NK-92 (cell line): Measurements from ENCODE around the gene PPP1R9B.

ENCODE experiments used
- DNase-seq: peaks from one replicate; lab custom pipeline; 2025; ENCODE audit not compliant: unreplicated experiment; lab: John Stamatoyannopoulos, UW

Gene PPP1R9B, protein sequence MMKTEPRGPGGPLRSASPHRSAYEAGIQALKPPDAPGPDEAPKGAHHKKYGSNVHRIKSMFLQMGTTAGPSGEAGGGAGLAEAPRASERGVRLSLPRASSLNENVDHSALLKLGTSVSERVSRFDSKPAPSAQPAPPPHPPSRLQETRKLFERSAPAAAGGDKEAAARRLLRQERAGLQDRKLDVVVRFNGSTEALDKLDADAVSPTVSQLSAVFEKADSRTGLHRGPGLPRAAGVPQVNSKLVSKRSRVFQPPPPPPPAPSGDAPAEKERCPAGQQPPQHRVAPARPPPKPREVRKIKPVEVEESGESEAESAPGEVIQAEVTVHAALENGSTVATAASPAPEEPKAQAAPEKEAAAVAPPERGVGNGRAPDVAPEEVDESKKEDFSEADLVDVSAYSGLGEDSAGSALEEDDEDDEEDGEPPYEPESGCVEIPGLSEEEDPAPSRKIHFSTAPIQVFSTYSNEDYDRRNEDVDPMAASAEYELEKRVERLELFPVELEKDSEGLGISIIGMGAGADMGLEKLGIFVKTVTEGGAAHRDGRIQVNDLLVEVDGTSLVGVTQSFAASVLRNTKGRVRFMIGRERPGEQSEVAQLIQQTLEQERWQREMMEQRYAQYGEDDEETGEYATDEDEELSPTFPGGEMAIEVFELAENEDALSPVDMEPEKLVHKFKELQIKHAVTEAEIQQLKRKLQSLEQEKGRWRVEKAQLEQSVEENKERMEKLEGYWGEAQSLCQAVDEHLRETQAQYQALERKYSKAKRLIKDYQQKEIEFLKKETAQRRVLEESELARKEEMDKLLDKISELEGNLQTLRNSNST

DNA sequence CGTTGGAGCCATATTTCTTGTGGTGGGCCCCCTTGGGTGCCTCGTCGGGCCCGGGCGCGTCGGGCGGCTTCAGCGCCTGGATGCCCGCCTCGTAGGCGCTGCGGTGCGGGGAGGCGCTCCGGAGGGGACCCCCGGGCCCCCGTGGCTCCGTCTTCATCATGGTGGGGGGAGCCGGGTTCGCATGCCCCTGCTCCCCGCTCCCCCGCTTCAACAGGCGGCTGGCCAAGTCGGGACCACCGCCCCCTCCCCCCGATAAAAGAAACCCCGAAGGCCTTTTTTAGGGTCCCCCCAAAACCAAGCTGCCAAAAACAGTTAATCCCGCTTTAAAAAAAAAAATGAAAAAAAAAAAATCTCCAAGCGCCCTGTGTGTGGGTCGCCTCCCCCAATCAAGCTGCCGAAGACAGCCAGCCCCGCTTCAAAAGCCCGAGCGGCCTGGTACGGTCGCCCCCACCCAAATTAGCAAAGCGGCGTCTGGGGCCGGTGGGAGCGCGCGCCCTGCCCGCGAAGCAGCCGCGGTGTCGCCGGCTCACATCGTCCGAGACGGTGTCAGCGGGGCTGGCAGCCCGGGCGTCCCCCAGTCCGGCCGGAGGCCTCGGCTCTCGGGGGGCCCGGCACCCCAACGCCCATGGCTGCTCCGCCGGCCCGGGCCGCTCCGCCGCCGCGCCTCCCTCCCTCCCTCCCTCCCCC, at the start of gene PPP1R9B:
TSS of gene PPP1R9B (minus strand) at position 324 of the 687 bp plus-strand sequence. CDS start at position 160, 164 bp downstream.
- no peak for DNase-seq

DNA sequence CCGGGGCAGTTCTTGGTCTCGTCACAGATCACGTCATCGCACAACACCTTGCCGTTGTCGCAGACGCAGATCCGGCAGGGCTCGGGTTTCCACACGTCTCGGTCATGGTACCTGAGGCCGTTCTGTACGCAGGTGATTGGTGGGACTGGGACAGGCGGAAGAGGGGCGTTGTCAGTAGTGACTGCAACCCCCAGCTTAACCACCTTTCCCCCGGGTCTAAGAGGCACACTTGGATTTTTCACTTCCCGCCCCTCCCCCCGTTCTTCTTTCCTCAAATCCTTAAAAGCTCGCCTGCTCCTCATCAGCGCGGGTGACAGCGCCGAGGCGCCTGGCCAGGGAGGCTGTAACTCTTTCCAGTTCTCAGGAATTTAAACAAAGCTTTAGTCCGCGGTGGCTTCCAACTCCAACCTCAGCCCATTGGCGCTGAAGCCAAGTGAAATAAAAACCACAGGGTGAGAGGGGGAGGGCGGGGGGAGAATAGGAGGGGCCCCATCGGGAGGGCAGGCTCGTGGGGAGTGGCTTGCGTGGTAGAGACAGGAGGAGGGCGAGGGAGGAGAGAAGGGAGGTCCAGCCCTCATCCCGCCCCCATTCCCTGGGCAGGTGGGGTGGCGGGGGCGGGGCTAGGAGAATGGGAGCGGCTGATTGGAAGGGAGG, 49.5 kb upstream of the PPP1R9B start:
- no peak for DNase-seq

DNA sequence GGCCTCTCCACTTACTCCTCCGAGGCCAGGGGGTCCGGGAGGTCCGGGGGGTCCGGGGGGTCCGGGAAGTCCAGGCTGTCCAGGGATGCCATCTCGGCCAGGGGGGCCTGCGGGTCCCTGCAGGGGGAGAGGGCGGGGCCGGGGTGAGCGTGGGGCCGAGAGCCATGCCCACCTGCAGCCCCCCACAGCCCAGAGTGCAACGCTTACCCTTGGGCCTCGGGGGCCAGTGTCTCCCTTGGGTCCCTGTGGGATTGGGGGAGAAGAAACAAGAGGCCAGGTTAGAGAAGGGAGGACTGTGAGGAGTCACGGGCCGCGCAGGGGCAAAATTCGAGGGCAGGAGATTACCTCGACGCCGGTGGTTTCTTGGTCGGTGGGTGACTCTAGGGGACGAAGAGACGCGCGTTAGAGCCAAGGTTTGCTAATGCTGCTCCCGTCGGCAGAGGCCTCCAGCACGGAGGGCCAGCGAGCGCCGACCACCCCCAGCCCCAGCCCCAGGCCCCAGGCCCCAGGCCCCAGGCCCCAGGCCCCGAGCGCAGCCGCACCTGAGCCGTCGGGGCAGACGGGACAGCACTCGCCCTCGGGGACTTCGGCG, 48.8 kb upstream of the PPP1R9B start:
- no peak for DNase-seq

DNA sequence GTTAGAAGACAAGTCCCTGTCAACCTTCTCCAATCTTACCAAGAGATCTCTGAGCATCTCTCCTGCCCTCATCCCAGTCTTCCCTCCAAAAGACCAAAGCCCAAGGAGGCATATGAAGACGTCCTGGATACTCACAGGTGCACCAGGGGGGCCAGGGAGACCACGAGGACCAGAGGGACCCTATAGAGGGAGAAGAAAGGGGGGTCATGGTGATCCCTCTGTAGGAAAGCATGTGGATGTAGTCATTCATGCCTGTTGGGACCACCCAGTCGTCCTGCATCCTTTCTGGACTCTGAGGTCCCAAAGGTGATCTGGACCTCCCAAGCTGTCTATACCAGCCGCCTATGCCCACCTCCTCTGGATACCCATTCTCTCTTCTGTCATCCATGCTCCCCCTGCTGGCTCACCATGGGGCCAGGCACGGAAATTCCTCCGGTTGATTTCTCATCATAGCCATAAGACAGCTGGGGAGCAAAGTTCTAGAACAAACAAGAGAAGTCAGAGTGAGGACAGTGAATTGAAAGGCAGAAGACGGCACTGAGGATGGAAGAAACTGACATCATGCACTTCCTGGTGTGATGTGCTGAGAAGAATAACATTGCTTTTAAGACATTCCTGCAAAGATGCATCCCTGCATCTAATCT, 47.7 kb upstream of the PPP1R9B start:
- DNase-seq: no peak

DNA sequence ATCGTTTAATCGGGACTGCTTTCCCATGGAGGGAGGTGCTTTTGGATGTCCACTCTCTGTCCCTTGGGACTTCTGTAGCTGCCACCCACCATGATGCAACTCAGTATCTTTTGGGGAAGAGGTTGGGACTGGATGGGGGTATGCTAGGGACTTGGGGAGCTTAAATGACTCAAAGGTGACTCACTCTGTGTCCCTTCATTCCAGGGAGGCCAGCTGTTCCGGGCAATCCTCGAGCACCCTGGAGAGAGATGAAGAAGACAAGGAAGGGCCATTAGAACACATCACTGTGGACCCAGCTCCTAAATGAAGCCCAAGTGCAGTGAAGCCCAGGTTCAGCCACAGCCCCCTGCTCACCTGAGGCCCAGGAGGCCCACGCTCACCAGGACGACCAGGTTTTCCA, 46.3 kb upstream of the PPP1R9B start:
- DNase-seq: no peak

DNA sequence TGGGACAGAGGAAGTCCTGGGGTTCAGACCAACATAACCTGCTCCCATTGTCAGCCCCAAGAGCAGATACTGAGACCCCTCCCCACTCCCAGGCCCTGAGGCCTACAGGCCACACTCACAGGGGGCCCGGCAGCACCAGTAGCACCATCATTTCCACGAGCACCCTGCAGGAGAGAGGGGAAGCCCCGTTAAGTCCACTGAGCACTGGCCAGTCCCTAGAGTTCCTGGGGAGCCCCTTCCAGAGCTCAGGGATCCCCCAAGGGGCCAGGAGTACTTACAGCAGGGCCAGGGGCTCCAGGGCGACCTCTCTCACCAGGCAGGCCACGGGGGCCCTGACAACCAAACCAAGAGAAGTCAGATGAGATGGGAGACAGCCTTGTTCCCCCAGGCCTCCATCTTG, 45.6 kb upstream of the PPP1R9B start:
- DNase-seq: no peak

DNA sequence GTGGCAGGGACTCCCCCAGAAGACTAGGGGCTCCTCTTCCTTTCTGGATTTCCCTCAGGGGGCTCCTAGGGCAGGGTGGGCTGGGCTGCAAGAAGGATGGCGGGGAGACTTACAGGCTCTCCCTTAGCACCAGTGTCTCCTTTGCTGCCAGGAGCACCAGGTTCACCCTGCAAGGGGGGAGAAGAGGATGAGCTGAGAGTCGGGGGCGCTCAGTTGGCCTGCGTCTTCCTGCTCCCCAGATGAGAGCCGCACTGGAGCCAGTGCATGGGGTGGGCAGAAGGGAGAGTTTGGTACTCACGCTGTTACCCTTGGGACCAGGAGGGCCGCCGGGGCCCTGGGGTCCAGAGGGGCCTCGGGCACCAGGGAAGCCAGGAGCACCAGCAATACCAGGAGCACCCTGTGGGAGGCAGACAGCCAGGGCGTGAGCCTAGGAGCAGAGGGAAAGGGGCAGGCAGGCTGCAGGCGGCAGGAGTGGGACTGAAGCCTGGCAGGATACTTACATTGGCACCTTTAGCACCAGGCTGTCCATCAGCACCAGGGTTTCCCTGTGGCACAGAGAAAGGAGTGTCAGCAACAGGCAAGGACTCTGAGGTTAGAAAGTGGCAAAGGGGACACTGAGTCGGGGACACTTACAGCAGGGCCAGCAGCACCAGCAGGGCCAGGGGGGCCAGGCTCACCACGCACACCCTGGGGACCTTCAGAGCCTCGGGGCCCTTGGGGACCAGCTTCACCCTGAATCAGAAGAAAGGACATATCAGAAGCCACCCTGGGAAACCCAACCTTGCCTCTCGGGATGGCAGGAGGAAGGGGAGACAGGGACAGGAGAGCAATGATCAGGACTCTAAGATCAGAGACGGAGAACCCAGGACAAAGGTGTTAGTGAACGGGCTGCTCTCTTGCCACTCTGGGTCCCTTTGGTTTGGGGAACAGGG, 44.7 kb upstream of the PPP1R9B start:
- DNase-seq: no peak

DNA sequence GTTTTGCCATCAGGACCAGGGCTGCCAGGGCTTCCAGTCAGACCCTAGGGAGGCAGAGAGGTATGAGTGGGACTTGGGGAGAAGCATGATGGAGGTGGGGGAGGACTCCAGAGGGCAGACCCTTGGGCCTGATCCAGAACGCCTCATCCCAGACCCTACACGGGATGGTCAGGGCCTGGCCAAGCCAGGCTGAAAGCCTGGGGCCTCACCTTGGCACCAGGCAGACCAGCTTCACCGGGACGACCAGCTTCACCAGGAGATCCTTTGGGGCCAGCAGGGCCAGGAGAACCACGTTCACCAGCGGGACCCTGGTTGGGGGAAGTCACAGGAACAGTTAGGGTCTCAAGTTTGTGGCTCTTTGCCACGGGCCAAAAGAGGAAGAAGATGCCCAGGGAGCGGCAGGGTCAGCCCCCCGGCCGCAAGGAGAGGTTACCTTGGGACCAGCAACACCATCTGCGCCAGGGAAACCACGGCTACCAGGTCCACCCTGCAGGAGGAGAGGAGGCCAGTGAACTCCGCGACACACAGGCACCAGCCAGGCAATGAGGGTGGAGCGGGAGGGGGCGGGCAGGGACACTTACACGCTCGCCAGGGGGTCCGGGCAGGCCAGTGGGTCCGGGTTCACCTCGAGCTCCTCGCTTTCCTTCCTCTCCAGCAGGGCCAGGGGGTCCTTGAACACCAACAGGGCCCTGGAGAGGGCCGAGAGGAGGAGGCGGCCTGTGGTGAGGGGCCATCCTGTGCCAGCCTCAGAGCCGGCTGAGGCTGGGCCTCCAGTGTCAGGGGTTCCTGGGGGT, 43.9 kb upstream of the PPP1R9B start:
- no peak for DNase-seq

DNA sequence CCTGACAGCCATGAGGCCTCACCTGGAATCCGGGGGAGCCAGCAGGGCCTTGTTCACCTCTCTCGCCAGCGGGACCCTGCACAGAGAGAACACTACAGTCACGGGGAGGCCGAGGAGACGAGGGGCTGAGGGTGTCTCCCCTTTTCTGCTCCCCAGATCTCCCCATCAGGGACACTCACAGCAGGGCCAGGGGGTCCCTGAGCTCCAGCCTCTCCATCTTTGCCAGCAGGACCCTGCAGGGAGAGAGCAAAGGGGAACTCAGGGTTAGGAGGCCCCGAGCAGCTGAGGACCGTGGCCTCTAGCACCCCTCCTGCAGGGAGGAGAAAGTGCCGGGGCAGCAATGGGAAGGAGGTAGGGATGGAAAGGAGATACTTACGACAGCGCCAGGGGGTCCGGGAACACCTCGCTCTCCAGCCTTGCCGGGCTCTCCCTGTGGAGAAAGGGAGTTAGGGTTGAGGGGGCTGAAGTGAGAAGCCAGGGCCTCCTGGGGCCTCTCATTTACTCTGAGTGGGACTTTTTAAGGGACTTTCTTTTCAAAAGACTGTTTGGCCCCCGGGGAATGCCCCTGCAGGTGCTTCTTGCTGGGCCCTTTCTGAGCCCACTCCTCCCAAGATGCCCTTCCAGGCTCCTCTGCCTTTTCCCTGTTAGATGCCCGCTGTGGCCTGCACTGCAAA, 42.3 kb upstream of the PPP1R9B start:
- DNase-seq: no peak

DNA sequence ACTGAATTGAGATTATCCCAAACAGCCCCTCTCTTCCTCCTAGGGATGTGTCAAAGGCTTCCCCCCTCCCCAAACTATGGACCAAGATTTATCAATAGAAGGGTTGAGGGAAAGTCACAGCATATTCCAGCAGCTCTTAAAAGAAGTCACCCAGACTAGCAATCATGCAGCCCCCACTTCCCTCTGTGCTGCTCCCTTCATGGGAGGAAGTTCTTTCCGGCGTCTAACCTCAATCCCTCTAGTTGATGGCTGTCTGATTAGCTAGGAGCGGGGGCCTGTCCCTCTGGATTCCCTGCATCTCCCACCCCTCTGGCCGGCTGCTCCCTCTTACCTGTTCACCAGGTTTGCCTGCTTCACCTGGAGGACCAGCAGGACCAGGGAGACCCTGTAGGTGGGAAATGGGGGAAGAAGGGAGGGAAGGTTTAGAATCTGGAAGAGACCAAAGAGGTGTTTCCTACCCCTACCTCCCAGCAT, 41.7 kb upstream of the PPP1R9B start:
- no peak for DNase-seq

DNA sequence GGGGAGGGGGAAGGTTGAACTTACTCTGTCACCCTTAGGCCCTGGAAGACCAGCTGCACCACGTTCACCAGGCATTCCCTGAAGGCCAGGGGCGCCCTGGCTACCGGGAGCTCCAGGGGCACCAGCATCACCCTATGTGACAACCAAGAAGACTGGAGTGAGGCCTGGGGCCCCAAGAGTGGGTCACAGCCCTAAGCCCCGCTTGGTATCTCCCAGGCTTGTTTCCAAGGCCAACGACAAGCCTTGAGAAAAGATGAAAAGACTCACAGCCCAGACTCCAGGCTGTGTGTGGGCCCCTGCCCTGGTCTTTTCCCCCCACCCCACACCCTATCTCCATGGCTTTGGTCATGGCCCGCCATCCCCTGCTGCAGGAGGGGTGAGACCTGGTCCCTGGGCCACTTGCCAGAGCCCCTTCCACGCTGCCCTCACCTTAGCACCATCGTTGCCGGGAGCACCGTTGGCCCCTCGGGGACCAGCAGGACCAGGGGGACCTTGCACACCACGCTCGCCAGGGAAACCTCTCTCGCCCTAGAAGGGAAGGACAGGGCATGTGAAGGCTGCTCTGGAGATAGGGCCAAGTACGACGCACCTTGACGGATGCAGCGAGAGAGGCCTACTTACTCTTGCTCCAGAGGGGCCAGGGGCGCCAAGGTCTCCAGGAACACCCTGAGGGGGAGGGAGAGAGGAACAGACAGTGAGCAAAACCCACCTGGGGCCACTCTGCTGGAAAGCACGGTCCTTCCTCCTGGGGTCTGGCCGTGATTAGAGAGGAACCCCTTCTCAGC, 41.1 kb upstream of the PPP1R9B start:
- no peak for DNase-seq

DNA sequence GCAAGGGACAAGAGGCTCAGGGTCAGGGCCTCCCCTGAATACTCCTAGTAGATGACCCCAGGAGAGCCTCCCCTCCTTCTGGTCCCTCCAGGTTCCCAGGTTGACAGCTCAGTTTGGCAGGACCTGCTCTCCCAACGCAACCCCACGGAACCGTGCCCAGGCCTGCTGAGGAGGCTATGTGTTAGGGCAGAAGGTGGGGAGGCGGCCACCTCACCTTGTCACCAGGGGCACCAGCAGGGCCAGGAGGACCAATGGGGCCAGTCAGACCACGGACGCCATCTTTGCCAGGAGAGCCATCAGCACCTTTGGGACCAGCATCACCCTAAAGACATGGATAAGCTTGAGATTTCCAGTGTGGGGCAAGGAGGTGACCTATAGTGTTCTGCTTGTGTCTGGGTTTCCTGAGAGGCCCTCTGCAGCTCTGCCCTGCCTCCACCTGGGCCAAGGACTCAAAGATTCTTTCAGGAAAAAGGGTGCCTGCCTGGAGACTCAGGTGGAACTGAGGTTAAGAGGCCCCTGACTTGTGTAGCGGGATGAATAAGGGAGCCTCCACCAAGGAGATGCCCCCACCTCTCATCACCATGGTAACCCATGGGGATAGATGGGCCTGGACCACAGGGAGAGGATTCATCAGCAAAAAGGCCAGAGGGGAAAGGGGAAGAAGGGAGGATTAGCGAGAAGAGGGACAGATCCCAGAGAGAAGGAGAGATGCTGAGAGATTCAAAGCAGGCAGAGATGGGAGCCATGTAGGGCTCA, 40.3 kb upstream of the PPP1R9B start:
- no peak for DNase-seq

DNA sequence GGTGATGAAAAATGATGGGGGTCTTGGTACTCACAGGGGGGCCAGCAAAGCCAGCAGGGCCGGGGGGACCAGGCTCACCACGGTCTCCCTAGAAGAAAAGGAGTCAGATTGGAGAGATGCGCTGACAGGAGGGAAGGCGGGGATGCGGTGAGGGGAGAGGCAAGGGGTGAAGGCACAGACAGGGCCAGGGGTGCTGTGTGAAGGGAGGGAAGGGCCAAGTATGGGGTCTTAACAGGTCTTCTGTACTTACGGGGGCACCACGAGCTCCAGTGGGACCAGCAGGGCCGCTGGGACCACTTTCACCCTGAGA, 39.8 kb upstream of the PPP1R9B start:
- no peak for DNase-seq

DNA sequence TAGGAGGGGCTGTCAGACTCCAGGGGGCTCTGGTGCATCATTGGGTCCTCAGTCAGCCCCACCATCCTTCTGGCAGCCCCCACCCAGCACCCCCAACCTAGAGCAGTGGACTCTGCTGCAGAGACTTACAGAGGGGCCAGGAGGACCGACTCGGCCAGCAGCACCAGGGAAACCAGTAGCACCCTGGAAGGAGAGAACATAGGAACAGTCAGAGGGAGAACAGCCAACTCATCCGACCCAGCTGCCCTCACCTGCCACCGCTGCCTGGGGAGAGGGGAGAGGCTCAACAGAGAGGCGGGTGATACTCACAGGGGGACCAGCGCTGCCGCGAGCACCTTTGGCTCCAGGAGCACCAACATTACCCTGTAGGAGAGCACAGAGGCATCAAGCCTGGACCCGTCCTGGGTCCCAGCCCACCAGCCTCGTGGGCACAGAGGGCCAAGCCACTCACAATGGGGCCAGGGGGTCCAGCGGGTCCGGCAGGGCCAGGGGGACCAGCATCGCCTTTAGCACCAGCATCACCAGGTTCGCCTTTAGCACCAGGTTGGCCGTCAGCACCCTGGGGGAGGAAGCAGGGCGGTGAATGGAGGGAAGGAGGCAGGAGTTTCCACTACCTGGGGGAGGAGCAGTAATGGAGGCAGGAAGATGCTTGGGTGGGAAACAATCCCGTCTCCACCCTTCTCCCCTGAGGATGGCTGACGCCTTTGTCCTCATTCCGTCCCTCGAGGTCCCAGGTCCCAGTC, 39.2 kb upstream of the PPP1R9B start:
- DNase-seq: no peak

DNA sequence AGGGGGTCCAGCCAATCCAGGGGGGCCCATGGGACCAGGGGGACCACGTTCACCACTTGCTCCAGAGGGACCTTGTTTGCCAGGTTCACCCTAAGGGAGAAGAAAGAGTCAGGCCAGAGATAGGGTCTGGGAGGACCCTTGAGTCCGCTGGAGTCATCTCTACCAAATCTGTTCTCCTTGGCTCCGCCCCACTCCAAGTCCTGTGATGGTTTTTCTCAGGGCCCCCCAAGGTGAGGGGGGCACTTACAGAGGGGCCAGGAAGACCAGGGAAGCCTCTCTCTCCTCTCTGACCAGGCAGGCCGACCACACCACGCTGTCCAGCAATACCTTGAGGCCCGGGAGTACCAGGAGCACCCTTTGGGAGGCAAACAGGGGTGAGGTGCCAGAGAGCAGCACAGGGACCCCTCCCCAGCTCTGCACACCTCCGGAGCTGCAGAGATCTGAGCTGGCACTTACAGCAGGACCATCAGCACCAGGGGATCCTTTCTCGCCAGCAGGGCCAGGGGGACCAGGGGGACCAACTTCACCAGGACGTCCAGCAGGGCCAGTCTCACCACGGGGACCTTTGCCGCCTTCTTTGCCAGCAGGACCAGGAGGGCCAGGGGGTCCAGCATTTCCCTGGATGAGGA, 38.6 kb upstream of the PPP1R9B start:
- no peak for DNase-seq
